GM21390 (cell line): Measurements from ENCODE around the gene C1RL.

Experiments used
- ATAC-seq: cut with Tn5 transposase; IDR thresholded peaks from one replicate; pipeline ENCODE4 v1.9.1; 2021; ENCODE audit not compliant: unreplicated experiment

C1RL gene

DNA sequence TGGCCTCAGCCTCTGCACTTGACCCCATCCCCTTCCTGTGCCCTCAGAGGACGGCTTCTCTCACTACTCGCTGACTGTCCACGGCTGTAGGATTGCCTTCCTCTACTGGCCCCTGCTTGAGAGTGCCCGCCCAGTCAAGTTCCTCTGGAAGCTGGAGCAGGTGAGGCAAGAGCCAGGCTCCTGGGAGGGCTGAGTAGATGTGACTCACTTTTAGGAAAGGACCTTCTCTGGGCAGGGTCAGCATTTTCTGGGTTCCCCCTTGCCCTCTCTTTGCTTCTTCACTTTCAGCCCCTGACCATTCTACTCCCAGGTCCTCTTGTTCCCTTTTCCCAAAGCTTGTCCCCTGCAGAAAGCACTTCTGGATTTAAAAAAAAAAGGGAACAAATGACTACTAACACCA lies 28.9 kb upstream of the C1RL start:
- ATAC-seq, result no peak

DNA sequence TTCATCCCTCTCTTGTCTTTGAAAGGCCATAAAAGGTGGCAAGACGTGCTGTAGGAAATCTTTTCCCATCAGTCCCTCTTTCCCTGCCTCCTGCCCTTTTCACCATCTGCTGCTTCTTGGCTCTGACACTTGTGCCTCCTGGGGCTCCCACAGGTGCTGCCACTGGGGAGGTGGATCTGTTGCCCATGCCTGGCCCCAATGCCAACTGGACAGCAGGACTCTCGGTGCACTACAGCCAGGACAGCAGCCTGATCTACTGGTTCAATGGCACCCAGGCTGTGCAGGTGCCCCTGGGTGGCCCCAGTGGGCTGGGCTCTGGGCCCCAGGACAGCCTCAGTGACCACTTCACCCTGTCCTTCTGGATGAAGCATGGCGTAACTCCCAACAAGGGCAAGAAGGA lies 27.7 kb upstream of the C1RL start:
- ATAC-seq, result no peak

DNA sequence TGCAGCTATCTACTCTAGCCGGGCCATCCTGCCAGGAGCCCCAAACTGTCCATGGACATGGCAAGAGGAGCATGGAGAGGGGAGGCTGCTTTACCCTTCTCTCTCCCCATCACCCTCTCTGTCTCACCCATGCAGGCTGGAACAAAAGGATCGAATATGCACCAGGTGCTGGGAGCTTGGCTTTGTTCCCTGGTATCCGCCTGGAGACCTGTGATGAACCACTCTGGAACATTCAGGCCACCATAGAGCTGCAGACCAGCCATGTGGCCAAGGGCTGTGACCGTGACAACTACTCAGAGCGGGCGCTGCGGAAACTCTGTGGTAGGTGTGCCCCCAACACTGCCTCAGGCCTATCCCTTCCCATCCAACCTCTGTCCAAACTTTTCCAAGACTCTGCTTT lies 27.1 kb upstream of the C1RL start:
- no peak for ATAC-seq

DNA sequence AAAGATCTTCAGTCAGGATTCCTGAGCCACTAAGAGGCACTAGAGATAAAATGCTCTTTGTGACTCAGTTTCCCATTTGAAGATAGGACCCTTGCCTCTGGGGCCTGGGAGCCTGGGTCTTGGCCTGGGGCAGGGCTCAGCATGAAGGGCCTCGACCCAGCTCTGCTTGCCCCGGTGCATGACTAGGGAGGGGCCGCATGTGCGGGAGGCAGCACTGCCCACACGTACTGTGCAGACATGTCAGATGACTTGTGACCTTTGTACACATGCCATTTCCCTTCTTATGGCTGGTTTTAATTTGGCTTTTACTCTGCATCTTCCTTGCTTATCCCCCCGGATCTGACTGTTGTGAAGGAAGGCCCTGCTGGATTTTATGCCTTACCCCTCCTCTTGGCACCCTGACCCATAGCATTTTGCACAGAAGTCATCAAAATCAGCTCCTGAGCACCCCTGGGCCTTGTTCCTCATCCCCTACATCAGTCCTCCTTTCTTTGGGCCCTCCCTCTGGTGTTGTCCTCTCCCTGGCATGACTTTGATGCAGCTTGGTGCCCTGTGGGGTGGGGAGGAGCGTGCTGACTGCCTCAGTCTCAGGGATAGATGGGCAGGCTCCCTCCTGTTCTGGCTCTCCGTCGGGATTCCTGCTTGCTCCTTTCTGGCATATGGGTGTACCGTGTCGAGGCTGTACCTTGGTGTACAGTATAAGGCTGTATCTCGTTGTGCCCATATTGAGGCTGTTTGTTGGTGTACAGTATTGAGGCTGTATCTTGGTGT lies 25.6 kb upstream of the C1RL start:
- no peak for ATAC-seq

DNA sequence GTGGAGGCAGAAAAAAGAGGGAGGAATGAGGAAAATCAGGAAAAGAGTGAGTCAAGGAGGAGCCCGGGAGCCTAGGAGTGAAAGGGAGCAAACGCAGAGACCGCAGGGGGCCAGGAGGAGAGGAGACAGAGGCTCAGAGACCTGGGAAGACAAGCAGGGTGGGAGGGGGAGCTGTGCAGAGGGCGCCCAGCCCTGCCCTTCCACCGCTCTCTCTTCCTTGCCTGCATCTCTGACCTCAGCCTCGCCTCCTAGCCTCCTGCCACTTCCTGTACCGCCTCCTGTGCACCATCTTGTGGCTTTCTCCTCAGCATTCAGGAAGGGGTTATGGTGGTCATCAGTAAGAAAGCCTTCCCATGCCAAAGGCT lies 22.5 kb upstream of the C1RL start:
- ATAC-seq, result no peak

DNA sequence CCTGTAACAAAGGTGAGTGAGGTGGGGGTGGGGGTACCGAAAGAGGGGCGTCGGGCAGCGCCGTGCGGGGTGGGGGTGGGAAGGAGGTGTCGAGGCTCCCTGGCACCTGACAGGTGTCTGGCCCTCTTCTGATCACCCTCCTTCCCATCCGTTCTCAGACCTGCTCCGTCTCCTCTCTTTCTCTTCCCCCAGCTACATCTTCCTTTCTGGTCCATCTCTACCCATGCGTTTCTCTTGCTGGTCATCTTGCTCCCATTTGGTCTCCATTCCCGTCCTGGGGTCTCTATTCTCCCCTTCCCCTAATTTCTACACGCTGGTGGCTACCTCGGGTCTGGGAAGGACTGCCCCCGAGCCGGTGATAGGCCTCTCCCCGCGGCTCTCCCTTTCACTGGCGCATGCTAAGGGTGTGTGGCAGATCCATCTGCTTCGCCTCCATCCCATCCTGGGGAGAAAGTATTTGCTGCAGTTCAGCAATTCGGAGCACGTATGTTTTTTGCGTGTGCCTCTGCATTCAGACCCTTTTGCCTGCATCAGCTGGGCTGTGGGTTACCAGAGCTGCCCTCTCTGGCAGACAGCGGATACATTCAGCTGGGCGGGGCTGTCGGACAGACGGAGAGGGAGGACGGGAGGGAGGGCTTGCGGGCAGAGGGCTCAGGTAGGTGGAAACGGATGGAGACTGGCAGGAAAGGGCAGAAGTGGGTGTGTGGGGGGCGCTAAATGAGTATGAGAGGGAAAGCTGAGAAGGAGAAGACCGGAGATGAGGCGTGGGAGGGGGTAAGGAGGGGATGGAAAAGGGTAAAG lies 21.9 kb upstream of the C1RL start:
- no peak for ATAC-seq

DNA sequence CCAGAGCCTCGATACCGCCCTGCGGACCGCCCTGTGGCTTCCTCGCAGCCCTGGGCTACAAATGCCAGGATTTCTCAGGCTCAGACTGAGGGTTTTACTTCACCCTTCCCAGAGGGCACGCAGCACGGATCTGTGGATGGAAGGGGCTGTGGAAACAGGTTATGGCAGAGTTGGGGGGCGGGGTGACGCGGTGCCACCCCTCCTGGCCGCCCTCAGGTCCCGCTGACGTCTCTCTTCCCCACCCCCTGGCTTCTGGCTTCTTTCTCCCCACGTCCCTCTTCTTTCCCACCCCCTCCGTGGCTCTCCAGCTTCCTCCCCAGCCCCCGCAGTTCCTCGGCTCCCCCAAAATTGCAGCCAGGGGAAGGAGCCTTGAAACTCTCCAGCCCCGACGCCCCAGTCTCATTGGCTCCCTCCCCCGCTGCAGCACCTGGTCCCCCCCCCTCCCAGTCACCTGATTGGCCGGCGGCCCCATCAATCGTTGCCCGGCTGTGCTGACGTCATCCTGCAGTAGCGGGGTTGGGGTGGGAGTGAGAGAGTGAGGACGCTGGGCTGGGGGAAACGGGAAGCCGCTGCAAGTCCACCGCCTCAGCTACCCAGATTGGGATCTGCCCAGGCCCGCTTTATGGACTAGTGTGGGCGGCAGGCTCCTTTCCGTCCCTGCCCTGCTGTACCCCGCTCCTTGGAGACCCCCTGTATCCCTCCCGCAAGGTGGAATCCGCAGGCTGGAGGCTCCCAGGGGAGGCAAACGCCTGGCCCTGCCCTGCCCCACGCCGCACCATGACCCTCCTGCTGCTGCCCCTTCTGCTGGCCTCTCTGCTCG lies 21.1 kb upstream of the C1RL start, which contains the start of gene CLSTN3:
Gene CLSTN3 (plus strand): TSS at position 500 of the 820 bp plus-strand sequence. CDS start 278 bp downstream, at position 778.
- ATAC-seq, result peak; percentile 63

DNA sequence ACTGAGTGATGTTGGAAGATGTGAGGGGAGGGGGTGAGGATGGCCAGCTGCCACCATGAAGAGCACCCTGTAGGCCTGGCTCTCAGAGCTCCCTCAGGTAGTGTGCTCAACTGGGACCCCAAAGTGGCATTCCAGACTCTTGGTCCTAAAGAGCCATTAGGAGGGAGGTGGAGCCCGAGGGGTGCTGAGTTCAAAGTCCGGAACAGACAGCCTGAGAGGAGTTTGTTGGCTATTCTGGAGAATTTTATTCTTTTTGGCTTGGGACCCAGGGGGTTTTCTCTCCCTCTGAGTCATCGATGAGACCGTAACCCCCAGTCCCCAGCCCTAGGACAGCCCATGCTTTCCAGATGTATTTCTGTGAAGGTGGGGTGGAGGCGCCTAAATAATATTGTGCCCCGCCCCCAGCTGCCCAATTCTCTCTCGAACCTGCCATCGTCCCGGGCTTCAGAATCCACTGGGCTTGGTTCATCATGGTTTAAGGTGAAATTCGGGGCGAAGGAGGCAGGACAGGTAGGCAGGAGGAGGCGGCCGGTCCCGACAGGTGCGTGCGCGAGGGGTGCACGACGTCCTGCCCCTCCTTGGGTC lies 20.4 kb upstream of the C1RL start:
- ATAC-seq, result no peak

DNA sequence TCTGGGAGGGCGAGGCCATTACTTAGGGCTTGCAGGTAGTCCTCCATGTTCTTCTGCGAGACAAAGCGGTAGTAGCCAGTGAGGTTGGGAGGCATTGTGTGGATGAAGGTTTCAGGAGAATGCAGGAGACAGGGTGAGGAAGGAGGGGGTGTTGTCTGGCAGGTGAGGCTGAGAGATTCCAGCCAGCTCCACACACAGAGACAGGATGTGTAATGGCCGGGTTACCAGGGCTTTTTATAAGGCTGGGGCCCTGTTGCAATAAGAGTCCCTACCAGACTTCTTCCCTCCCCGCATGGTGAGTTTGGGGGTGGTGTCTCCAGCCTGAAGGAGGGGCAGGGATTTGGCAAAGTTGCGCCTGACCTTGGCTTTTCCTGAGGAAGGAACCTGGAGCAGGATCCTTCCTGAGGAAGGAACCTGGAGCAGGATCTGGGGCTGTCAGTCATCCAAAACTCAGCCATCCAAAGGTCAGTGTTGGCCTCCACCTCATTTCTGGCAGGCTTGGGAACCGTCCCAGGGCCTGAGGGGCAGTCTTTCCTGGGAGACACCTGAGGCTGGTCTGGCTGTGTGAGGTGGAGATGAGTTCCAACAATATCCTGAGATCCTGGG lies 19.8 kb upstream of the C1RL start, which contains the start of gene RBP5:
Gene RBP5 (minus strand): TSS at position 209 of the 606 bp plus-strand sequence. CDS start 114 bp downstream, at position 95.
- ATAC-seq, result no peak

DNA sequence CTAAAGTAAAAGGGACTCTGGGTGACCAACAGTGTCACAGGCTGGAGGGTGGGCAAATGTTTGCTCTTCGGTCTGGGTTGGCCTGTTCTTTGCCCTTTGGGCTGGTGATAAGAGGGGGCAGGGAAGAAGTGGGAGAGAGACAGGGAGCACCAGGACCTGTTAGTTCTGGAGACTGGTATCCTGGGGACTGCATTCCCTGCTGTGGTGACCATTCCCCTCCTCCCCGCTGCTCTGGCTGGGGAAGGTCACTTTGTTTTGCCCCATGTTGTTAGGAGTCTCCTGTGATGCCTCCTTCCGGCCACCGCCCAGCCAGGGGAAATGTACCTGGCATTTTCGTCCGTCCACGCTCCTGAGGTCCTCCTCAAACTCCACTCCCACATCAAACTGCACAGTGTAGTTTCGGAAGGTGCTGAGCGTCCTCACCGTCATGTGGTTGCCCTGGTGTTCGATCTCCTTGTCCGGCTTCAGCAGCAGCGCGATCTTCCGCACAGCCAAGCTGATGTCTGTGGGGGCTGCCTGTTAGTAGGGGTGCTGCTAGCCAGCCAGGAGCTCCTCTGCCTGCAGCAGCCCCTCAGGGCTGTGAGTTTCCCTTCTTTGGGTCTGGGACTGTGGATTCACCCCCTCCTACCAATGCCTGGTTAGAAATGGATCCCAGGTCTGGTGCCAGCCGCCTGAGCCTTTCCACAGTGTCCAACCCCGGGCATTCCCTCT lies 19.1 kb upstream of the C1RL start:
- ATAC-seq, result no peak

DNA sequence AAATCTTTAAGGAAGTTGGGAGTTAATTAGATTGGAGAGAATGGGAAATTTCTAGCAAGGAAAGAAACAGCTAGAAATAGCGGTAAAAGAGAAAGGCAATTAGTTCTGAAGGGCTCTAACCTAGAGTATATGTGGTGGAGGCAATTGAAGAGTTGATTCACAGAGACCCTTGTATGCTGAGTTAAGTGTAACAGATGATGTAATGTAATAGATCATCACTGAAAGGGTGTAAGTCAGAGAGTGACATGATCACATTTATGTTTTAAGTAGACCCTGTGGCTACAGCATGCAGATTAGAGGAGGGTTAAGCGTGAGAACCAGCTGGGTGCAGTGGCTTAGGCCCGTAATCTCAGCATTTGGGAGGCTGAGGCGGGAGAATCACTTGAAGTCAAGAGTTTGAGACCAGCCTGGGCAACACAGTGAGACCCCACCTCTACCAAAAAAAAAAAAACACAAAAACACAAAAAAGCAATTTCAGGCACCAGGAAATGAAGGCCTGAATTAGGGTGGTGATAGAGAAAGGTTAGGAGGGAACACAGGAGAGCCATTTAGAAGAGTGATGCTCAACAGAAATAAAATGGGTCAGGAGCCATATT lies 16.7 kb upstream of the C1RL start:
- ATAC-seq, result no peak

DNA sequence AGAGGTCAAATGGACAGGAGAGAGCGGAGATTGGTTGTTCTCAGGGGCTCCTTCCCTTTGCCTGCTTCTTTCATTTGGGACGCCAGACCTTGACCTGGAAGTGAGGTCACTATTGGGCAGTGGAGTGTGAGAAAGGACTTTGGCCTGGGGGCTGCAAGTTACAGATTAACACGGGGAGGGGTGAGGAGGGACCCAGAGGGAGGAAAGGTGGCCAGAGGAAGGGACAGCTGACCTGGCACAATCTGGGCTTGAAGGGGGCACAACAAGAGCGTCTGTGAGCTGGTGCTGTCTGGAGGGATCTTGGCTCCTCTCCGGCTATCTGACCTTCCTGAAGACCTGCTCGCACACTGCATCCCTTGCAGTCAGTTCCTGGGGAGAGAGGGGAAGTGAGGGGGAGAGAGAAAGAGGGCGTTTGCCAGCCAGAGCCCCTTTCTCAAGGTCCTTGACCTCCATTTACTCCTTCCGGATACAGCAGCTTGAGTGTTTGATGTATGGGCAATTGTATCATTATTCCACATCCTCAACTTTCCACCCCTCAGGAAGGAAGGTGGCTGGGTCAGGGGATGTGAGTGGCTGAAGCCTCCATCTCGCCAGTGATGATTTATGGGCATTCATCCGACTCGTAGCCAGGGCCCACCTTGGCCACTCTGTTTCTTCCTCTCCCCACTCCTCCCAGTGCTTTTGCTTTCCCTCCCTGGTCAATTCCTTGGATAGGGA lies 14.9 kb upstream of the C1RL start:
- no peak for ATAC-seq

DNA sequence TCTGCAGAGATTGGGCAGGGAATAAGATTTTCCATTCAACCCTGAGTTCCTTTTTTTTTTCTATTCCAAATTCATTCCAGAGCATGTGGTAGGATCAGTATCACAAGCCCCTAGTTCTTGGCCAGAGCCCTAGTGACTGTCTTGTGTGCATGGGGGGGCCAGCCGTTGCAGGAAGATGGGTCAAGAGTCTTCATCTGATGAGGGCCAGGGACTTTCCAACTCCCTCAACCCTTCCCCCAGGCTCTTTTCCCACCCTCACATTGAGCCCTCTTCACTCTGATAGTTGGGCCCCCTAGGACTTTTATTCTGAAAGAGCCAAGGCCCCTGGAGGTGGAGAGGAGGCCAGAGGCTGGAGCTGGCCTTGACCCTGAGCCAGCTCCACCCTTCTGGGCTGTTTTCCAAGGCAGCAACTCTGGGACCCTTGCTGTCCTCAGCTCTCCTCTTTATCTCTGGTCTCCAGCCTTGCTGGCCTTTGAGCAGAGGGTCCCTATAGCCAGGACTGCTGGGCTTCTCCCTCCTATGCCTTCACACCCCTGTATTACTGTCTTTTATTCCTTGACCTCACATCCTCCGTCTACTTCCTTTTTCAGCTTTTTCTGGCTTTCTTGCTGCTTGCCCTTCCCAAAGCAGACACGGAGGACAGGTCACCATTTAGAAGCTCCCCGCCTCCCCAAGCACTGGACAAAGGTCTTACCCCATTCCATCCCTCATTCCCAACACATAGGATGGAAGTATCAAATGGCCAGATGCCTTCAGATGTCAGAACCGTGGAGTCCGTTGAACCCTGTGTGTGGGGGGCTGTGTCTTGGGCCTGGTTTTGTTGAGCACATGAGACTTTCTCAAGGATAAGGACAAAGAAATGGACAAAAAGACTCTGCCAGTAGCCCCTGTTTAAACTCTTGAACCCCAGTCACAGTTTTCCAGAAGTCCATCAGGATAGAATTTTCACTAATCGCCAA lies 14.1 kb upstream of the C1RL start:
- no peak for ATAC-seq

DNA sequence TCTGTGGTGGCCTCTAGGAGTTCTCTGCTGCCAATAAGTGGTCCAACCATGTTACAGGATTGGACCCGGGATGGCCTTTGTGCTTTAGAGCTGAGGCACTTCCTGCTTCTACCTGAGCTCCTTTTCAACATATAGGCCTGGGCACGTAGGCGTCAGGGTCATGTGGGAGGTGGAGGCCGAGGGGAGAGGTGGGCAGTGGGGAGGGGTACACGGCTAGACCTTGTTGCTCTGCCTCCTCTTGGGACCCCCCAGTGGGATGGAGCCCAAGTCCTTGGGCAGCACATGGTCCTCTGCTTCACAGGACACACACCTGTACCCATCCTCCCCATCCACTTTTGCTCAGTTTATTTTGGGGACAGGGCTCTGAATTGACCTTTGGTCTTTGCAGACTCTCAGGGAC lies 12.3 kb upstream of the C1RL start:
- ATAC-seq, result no peak

DNA sequence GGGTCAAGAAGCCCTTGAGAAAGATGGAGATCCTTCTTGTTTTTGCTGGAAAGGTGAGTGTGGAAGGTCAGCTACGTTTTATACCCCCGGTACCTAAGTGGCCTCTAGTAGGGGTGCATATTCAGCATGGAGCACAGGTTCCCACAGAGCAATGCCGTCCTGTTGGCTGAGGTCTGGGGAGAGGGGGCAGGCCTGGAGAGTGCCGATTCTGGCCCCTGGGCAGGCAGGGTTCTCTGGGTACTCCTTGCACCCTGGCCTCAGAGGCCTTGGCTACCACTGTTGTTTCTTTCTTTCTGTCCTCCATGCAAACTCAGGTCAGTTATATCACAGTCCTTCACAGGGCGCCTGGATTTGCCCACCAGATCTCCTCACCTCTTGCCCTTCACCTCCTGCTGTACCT lies 11.2 kb upstream of the C1RL start:
- ATAC-seq, result no peak

DNA sequence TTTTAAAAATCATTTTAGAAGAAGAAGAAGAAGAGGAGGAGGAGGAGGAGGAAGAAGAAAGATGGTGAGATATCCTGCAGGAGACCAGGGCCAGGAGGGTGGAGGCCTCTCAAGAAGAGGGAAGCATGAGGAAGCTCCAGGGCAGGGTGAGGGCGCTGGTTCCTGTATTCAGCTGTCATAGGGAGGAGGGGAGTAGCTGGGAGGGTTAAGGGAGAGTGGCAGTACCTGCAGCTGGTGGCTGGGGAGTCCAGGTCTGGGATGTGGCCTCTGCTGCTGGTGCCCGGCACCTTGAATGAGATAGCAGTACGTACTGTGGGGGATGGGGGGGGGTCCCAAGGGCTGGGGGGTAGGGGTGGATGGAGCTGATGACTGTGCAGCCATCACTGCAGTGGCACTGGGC lies 9.9 kb upstream of the C1RL start:
- ATAC-seq, result no peak

DNA sequence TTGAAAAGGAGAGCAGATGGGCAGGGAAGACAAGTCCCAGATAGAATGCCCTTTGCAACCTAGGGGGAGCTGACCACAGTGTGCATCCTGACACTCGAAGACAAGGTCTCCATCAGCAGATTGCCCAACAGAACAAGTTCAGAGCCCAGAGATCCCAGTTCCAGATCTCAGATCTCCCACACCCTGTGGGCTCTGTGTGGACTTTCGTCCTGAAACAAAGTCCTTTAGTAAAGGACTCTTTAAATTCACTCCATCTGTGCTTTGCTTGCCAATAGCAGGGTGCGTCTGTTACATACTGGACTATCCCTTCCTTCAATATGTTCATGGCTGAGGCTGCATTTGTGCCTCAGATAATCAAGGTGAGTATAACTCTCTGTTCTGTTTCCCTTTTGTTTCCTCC lies 8.7 kb upstream of the C1RL start:
- no peak for ATAC-seq

DNA sequence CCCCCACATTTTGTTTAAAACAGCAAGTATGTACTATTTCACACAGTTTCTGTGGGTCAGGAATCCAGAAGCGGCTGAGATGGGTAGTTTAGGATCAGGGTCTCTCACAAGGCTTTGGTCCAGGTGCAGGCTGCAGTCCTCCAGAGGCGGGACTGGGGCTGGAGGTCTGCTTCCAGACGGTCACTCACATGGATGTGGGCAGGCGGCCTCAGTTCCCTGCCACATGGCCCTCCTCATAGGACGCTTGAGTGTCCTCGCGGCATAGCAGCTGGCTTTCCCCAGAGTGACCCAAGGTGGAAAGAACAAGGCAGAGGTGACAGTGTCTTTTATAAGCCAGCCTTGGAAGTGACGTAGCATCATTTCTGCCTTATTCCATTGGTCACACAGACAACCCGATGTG lies 7.9 kb upstream of the C1RL start:
- no peak for ATAC-seq
